ENCODE measurements around the gene LYPLA2. TPM values are rescaled to one million over a fixed set of nuclear protein-coding genes. Genes with fewer than 3 reads are reported as not detected.

The LYPLA2 gene
- total RNA-seq, 1 donor from 2014 or later: 45.9 TPM

GRCh38 chr1:23748016-23748415 lies 42.9 kb upstream of the LYPLA2 start:
- intact Hi-C loops (cut with DNase I): no loop called here
- peaks cover 38% of the 10 kb centered on the region for H3K4me1 ChIP-seq
- no peak overlapping the region for H3K27ac ChIP-seq

GRCh38 chr1:23751050-23751814 lies 39.7 kb upstream of the LYPLA2 start:
- Histone ChIP-seq H3K36me3 (peaks cover 100% of the 10 kb centered on the region), H3K4me3 (no peak overlapping the region), H3K27me3 (no peaks in the 10 kb centered on the region), H3K27ac (no peak overlapping the region), H3K4me1 (peaks cover 20% of the 10 kb centered on the region), H3K9me3 (no peaks in the 10 kb centered on the region)
- DNase-seq: no peak
- intact Hi-C loops (cut with DNase I): no loop called here
- TF ChIP-seq CTCF (IDR thresholded peaks at IDR 0.05): peak; percentile 61
- ATAC-seq: peak; percentile 93

More at GRCh38 chr1:23748016-23748415, 42.9 kb upstream of the LYPLA2 start:
- Histone ChIP-seq H3K36me3 (peaks cover 71% of the 10 kb centered on the region), H3K4me3 (no peak overlapping the region), H3K9me3 (no peaks in the 10 kb centered on the region), H3K27me3 (no peaks in the 10 kb centered on the region)
- ATAC-seq: no peak
- TF ChIP-seq CTCF (IDR thresholded peaks at IDR 0.05): no peak
- no peak for DNase-seq

GRCh38 chr1:23751815-23752200 lies 39.1 kb upstream of the LYPLA2 start:
- H3K4me3 ChIP-seq: no peak overlapping the region
- H3K27ac ChIP-seq: no peak overlapping the region
- H3K27me3 ChIP-seq: no peaks in the 10 kb centered on the region
- H3K9me3 ChIP-seq: no peaks in the 10 kb centered on the region
- peaks cover 100% of the 10 kb centered on the region for H3K36me3 ChIP-seq
- peaks cover 16% of the 10 kb centered on the region for H3K4me1 ChIP-seq
- DNase-seq: no peak
- intact Hi-C loops (cut with DNase I): no loop called here
- ATAC-seq: no peak
- TF ChIP-seq CTCF (IDR thresholded peaks at IDR 0.05): no peak

- Histone ChIP-seq H3K9me3 (no peaks in the 10 kb centered on the region), H3K4me1 (peaks cover 6% of the 10 kb centered on the region), H3K36me3 (peaks cover 100% of the 10 kb centered on the region), H3K4me3 (no peak overlapping the region), H3K27ac (no peak overlapping the region), H3K27me3 (no peaks in the 10 kb centered on the region)
- no peak for TF ChIP-seq CTCF (IDR thresholded peaks at IDR 0.05)
- intact Hi-C loops (cut with DNase I): no loop called here
- ATAC-seq: no peak
- no peak for DNase-seq
These were observed 38.0 kb upstream of the LYPLA2 start for GRCh38 chr1:23752909-23753308.

GRCh38 chr1:23756676-23757075 lies 34.3 kb upstream of the LYPLA2 start:
- Histone ChIP-seq H3K4me1 (peaks cover 8% of the 10 kb centered on the region), H3K36me3 (peaks cover 100% of the 10 kb centered on the region), H3K27ac (no peak overlapping the region), H3K27me3 (no peaks in the 10 kb centered on the region), H3K4me3 (no peak overlapping the region), H3K9me3 (no peaks in the 10 kb centered on the region)
- DNase-seq (no peak), ATAC-seq (no peak)
- intact Hi-C loops (cut with DNase I): no loop called here
- no peak for TF ChIP-seq CTCF (IDR thresholded peaks at IDR 0.05)
